GM18520 (cell line): ENCODE results near the gene ABHD12.
"Not testable (repeated sequence)": the region's sequence is repeated elsewhere in the genome, so short reads cannot be mapped to it uniquely, and the experiment has no call there.

ENCODE experiments used
- ATAC-seq: cut with Tn5 transposase; IDR thresholded peaks from one replicate; pipeline ENCODE4 v1.9.1; 2021; ENCODE audit not compliant: unreplicated experiment

Gene ABHD12

DNA sequence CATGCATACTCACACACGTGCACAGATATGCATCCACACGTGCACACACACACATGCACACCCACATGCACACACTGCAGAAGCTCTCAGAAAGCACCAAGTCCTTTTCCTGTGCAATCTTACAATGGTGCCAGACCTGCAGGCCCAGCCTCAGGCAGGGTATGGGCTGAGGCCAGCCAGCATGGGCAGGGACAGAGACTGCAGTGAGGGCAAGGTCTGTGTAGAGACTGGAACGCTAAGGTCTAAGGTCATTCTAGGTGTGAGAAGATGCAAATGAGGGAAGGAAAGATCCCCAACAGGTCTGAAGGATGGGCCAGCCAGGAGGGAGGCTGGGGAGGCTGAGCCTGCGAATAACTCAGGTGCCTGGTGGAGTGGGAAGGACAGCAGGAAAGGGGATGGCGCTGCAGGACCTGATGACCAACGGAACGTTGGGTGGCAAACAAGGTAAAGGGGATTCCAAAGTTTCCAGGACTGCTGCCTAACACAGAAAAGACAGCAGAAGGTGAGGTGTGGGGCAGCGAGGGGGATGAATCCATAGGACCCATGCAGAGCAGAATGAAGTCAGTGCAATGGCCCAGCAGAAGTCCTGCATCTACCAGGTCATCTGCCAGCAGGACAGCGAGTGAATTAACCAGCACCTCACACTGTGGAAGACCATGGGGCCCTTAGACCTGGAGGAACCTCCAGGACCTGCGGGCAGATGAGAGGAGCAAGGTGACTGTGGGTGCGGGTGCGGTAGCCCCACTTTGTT is 67.0 kb downstream of the ABHD12 start:
- no peak for ATAC-seq

DNA sequence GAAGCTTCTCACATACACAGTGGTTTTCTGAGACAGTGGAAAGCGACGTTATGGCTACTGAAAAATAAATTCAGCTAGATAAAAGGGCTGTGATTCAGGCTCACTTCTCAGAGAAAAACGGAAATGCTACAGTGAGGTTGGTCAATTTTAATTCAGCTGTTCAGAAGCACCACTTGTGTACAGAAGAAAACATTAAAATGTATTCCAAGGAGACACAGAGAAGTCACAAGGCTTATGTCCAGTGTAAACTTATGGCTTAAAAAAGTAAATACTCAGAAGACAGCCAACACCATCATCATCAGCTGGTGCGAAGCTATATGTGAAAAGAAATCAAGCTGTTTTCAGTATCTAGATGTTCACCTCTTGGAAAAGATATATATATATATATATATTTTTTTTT is 68.6 kb downstream of the ABHD12 start:
- ATAC-seq: no peak

DNA sequence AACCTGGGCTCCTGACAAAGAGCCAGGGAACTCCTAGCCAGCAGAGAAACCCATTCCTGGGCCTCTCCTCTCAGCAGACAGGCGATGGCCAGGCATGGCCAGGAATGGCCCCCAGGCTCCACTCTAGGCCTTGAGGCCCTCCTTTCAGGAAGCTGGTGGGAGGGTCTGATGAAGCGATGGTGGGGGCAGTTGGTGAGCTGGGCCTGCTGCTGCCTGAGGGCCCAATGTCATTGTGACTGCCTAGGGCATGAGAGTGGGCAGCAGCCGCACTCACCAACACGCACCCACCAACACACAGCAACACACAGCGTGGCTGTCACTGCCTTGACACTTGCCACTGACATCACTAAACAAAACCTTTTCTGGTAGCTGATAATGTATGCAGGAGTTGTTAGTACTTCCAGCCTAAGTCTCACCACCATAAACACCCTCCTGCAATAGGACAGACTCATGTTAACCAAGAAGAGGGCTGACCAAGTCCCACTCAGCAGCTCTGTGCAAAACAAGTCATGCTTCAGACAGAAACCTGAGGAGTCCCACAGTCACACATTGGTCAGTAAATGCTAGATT is 69.3 kb downstream of the ABHD12 start:
- ATAC-seq: no peak

- no peak for ATAC-seq
These were observed 70.4 kb downstream of the ABHD12 start for GRCh38 chr20:25320035-25320800.

DNA sequence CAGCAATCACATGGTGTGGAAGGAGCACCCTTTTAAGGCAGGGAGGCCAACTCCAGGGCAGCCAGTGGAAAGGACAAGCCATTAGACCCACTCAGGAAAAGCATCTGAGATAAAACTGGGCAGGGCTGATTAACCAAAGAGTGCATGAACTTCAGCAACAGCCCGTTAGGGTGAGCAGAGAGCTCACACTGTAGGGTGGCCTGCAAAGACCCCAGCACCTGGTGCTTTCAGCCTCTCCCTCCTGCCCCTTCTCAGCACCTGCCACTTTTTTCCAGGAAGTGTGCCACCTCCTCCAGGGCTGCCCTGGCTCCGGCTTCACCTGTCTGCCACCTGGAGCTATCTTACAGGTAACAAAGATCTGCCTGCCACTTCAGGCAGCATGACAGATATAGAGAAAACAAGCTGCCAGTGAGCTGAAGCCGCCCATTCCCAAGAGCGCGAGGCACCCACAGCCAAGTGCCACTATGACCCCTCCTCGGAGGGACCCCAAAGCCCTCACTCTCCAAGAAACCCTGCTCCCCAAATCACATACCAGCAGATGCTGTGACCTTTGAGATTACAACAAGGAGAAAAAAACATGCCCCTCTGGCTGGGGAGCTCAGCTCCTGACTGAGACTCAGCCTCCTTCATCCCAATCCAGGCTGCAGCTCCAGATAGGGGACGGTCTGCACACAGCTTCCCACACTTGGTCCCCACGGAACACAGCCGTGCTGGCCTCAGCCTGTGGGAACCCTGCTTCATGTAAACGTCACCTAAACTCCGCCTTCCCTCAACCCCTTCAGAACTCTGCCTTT is 71.2 kb downstream of the ABHD12 start:
- ATAC-seq: no peak

DNA sequence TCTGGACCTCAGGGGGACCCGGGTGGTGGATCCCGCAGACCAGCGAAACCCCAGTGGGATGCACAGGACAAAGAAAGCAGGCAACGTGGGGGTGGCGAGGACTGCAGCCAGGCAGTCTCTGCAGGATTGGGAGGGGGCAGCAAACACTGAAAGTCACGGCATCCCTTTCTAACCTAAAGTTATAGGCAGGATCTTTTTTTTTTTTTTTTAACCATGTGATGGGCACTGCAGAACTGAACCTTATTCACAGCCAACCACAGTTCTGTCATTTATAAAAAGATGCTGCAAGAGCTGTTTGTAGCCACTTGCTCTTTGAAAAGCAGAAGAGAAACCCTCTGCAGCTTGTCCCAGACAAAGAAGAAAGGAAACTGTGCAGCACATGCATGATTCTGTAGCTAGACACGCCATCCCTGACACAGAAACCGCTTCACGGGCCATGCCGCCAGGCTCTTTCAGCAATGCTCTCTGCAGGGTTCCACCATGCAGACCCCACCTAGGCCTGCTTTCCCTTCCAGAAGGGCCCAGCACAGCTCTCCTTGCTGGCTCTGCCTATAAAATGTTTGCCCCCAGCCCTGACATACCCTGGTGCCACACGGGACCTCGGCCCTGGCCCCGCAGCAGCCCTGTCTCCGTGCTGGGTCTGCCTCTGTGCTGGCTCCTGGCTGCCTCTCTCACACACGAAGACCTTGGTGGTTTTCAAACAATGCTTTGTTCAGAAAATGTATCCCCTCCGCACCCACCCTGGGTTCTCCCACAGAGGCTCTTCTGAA is 72.0 kb downstream of the ABHD12 start:
- peak; percentile 91 for ATAC-seq

GRCh38 chr20:25317351-25318075 is 73.1 kb downstream of the ABHD12 start:
- ATAC-seq: no peak

DNA sequence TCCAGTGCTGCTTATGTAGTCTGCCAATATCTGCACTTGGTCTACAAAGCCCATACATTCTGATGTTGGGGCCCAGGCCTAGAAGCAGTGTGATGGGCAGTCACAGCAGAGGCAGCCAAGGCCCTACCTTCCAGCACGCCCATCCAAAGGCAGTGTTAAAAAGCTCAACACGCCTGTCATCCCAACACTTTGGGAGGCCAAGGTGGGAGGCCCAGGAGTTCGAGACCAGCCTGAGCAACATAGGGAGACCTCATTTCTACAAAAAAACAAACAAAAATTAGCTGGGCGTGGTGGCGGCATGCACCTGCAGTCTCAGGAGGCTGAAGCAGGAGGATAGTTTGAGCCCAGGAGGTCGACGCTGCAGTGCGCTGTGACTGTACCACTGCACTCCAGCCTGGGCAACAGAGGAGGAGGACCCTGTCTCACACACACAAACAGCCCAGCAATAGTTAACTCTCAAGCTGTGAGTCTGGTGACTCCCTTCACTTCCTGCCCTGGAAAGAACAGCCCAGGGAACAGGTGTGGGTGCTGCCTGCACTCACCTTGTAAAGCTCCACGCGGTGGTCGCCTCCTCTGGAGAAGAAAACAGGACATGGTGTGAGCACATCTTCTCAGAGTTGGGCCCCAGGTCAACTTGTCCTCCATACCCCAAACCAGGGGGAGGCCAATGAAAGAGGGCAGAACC is 74.0 kb downstream of the ABHD12 start:
- ATAC-seq: no peak

- ATAC-seq: no peak
These were observed 75.0 kb downstream of the ABHD12 start for GRCh38 chr20:25315418-25316210.

GRCh38 chr20:25314497-25315417 is 75.9 kb downstream of the ABHD12 start:
- no peak for ATAC-seq

DNA sequence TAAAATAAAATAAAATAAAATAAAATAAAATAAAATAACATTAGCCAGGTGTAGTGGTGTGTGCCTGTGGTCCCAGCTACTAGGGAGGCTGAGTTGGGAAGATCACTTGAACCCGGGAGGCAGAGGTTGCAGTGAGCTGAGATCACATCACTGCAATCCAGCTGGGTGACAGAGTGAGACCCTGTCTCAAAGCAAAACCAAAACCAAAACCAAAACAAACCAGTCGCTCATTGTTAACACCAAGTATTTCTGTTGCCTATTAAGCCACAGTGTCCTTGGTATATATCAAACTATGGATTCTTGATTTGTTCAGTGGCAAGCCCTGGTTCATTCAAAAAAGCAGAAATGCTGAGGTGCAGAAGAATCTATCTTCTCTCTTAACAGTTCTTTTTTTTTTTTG is 77.0 kb downstream of the ABHD12 start:
- no peak for ATAC-seq

DNA sequence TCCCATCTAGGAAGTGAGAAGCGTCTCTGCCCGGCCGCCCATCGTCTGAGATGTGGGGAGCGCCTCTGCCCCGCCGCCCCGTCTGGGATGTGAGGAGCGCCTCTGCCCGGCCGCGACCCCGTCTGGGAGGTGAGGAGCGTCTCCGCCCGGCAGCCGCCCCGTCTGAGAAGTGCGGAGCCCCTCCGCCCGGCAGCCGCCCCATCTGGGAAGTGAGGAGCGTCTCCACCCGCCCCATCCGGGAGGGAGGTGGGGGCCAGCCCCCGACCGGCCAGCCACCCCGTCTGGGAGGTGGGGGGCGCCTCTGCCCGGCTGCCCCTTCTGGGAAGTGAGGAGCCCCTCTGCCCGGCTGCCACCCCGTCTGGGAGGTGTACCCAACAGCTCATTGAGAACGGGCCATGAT is 77.9 kb downstream of the ABHD12 start:
- ATAC-seq: not testable (repeated sequence)

DNA sequence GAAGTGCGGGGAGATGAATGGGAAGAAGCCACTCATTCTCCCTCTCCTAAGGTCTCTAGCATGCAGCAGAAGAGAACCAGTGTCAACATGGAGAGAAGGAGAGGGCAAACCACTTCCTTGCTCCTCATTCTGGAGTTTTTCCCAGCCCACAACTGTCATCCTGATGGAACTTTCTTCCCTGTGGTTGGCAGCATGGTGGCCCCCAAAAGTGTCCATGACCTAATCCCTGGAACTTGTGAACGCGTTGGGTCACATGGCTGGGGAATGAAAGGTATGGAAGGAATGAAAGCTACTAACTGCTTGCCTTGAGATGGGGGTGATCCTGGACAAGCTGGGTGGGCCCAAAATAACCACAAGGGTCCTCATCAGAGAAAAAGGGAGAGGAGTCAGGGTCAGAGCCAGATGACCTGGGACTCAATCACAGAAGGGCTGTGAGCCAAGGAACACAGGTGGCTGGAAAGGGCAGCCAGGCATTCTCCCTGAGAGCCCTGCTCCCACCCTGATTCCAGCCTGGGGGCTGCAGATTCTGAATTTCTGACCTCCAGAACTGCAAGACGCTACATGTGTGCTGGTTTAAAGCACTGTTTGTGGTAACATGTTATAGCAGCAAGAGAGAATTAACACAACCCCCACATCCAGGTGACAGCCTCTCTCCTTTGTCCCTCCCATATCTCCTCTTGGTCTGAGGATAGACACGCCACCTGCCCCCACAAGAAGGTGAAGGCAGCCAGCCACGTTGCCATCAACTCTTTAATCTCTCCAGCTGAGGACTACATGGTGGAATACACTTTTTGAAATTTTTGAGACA is 79.5 kb downstream of the ABHD12 start:
- no peak for ATAC-seq

GRCh38 chr20:25310268-25310920 is 80.2 kb downstream of the ABHD12 start:
- ATAC-seq: peak; percentile 90

DNA sequence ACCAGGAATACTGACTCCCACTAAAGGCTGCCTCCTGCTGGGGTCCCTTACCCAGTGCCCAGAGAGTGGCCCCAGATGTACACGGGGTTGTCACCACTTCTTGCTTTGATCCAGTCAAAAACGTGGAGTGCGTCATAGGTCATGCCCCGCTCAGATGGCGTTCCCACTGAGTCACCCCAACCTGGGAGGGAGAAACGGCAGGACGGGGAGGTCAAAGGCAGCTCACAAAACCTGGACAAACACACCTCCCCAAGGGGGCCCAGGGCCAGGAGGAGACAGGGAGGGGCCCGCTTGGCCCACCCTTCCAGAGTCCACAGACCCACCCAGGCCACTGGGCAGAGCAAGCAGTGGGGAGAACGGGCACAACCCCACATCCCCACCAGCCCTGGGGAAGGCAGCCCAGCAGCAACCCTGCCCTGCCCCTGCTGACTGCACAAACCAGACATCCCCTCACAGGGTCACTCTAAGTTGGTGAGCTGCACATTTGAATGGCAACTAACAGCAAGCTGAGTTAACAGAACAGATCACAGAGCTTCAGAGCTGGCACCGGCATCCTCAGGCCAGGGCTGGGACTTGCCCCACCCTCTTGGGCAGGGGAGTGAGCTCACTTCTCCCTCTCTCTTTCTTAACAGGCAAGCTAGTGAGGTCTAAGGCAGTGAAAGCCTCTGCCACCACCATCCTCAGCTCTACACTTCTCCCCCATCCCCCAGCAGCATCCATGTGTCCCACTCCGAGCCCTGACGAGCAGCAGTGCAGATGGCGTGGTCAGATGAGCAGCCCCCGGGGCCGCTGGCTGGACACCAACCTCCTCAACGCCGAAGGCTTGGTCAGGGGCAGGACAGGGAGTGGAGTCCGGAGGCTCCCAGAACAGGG is 81.0 kb downstream of the ABHD12 start:
- ATAC-seq: no peak
